ENCODE measurements around the gene PLA2G2C. TPM values are rescaled to one million over a fixed set of nuclear protein-coding genes. Genes with fewer than 3 reads are reported as not detected.

The PLA2G2C gene
- total RNA-seq, 3 donors from 2014 or later = 0.33 TPM; not detected in 2

DNA sequence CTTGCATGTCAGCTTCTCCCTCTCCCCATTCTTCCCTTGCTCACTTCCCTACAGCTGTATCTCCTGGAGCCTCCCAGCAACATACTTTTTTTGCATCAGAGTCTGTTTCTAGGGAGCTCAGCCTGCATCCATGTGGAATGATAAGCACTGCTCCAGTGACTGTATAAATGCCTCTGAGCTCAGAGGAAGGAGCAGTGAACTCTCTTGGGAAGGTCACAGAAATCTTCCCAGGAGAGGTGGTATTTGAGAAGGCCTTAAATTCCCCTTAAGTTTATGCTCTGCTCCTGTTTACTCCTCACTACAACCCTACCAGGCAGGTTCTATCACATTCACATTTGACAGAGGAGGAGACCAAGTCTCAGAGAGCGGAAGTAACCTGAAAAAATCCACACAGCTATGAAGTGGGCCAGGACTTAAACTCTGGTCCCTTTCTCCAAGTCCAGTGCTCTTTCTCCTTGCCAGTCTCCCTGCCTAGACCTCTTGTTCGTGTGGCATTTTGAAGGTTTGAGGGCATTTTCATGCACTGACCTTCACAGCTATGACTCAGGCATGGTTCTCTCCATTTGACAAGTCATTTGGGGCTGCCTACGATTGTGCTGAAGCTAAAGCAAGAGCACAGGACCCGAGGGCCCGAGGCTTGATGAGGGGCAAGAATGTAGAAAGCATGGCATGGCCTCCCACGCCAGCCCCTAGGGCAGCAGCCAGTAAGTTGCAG lies 6.0 kb downstream of the PLA2G2C start:
- H3K27ac ChIP-seq = no peak overlapping the region
- intact Hi-C loops (cut with DNase I; ENCODE audit: low total_unique reads) = no loop called here

DNA sequence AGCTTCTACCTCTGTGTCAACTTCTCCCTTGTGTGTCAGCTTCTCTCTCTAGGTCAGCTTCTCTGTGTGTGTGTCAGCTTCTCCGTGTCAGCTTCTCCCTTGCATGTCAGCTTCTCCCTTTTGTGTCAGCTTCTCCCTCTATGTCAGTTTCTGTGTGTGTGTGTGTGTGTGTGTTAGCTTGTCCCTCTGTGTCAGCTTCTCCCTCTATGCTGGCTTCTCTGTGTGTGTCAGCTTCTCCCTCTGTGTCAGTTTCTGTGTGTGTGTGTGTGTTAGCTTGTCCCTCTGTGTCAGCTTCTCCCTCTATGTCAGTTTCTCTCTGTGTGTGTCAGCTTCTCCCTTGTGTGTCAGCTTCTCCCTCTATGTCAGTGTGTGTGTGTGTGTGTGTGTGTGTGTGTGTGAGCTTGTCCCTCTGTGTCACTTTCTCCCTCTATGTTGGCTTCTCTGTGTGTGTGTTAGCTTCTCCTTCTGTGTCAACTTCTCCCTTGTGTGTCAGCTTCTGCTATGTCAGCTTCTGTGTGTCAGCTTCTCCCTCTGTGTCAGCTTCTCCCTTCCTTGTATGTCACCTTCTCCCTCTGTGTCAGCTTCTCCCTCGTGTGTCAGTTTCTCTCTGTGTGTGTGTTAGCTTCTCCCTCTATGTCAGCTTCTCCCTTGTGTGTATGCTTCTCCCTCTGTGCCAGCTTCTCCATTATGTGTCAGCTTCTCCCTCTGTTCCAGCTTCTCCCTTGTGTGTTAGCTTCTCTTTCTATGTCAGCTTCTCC lies 6.8 kb downstream of the PLA2G2C start:
- H3K36me3 ChIP-seq = no peaks in the 10 kb centered on the region
- no peak overlapping the region for H3K4me3 ChIP-seq
- H3K4me1 ChIP-seq = no peaks in the 10 kb centered on the region
- no peaks in the 10 kb centered on the region for H3K27me3 ChIP-seq
- H3K27ac ChIP-seq = no peak overlapping the region
- no peak for DNase-seq (ENCODE audit: low spot score in 2 of 2)
- intact Hi-C loops (cut with DNase I; ENCODE audit: low total_unique reads) = no loop called here
- TF ChIP-seq, protein P1, sequence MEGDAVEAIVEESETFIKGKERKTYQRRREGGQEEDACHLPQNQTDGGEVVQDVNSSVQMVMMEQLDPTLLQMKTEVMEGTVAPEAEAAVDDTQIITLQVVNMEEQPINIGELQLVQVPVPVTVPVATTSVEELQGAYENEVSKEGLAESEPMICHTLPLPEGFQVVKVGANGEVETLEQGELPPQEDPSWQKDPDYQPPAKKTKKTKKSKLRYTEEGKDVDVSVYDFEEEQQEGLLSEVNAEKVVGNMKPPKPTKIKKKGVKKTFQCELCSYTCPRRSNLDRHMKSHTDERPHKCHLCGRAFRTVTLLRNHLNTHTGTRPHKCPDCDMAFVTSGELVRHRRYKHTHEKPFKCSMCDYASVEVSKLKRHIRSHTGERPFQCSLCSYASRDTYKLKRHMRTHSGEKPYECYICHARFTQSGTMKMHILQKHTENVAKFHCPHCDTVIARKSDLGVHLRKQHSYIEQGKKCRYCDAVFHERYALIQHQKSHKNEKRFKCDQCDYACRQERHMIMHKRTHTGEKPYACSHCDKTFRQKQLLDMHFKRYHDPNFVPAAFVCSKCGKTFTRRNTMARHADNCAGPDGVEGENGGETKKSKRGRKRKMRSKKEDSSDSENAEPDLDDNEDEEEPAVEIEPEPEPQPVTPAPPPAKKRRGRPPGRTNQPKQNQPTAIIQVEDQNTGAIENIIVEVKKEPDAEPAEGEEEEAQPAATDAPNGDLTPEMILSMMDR (IDR thresholded peaks at IDR 0.05) = no peak
- no peak for TF ChIP-seq POLR2A (IDR thresholded peaks at IDR 0.05)
- TF ChIP-seq POLR2AphosphoS5 (IDR thresholded peaks at IDR 0.05) = no peak
- no peaks in the 10 kb centered on the region for H3K9me3 ChIP-seq

More for the DNA sequence above, 6.0 kb downstream of the PLA2G2C start:
- DNase-seq (ENCODE audit: low spot score in 2 of 2) = no peak
- H3K9me3 ChIP-seq = no peaks in the 10 kb centered on the region
- H3K4me3 ChIP-seq = no peak overlapping the region
- no peak for TF ChIP-seq POLR2A (IDR thresholded peaks at IDR 0.05)
- TF ChIP-seq, protein P1 (IDR thresholded peaks at IDR 0.05) = no peak
- TF ChIP-seq POLR2AphosphoS5 (IDR thresholded peaks at IDR 0.05) = no peak
- no peaks in the 10 kb centered on the region for H3K36me3 ChIP-seq
- no peaks in the 10 kb centered on the region for H3K4me1 ChIP-seq
- H3K27me3 ChIP-seq = no peaks in the 10 kb centered on the region

DNA sequence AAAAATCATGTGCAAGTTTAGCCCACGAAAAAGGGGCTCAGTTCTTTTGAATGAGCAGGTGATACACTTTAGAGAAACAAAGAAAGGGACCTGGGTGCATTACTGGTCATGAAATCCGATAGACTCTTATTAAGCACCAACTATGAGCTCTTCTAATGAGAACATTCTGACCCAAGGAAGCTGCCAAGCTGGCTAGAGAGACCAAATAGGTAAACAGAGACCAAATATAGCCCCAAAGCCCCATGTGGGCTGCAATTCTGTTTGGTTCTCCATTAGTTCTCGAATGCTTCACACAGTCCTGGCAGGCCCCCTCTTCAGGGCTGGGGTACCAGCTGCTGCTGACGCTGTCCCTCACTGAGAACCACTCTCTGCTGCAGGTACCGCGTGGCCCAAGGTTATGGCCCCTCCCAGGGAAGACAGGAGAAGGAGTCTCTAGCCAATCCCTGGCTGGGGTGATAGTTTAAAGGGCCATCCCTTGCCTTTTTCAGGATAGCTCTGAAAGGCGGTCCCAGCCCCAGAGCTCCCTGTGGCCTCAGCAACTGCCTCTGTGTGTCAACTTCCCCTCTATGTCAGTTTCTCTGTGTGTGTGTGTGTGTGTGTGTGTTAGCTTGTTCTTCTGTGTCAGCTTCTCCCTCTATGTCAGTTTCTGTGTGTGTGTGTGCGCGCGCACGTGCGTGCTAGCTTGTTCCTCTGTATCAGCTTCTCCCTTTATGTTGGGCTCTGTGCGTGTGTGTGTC lies 7.5 kb downstream of the PLA2G2C start:
- H3K27ac ChIP-seq = no peak overlapping the region
- TF ChIP-seq, protein P1 (IDR thresholded peaks at IDR 0.05) = no peak
- TF ChIP-seq POLR2A (IDR thresholded peaks at IDR 0.05) (no peak), POLR2AphosphoS5 (IDR thresholded peaks at IDR 0.05) (no peak)
- H3K9me3 ChIP-seq = no peaks in the 10 kb centered on the region
- intact Hi-C loops (cut with DNase I; ENCODE audit: low total_unique reads) = no loop called here
- no peak overlapping the region for H3K4me3 ChIP-seq
- no peak for DNase-seq (ENCODE audit: low spot score in 2 of 2)
- H3K27me3 ChIP-seq = no peaks in the 10 kb centered on the region
- H3K36me3 ChIP-seq = no peaks in the 10 kb centered on the region
- H3K4me1 ChIP-seq = no peaks in the 10 kb centered on the region

DNA sequence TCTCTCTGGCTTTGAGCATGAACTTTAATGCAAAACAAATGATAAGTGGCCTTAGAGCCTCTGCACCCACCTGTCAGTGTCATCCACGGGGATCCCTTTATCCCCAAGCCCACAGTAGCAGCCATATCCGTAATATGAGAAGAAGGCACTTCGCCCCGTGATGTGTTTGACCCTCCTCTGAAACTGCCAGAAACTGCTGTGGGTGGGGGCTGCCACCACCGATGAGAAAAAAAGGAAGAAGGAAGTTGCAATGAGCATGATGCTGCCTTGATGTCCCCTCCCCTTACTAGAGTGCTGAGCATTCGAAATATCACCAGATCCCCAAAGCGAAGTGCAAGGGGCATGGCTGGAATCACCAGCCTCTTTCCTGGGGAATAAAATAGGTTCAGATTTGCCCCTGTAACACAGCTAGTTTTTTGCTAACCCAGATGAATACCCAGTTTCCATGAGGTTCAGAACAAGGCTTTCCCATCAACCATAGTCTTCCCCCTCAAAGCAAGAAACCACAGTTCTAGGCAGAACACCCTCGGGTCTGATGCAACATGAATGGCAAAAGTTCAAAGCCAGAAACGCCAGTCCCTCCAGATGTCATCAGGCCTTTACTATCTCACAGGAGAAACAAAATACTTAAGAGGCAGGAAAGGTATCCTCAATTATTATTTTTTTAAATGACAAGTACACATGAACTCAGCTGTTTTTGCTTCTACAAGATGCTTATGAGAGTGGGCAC lies 11.2 kb downstream of the PLA2G2C start:
- Histone ChIP-seq H3K27ac (no peak overlapping the region), H3K4me1 (no peaks in the 10 kb centered on the region), H3K27me3 (no peaks in the 10 kb centered on the region), H3K4me3 (no peak overlapping the region), H3K36me3 (no peaks in the 10 kb centered on the region), H3K9me3 (no peaks in the 10 kb centered on the region)
- intact Hi-C loops (cut with DNase I; ENCODE audit: low total_unique reads) = no loop called here
- no peak for DNase-seq (ENCODE audit: low spot score in 2 of 2)
- TF ChIP-seq POLR2A (IDR thresholded peaks at IDR 0.05) = no peak
- TF ChIP-seq, protein P1 (IDR thresholded peaks at IDR 0.05) = no peak
- no peak for TF ChIP-seq POLR2AphosphoS5 (IDR thresholded peaks at IDR 0.05)
